H1 (cell line): ENCODE measurements around the gene MPEG1. TPM values are rescaled to one million over a fixed set of nuclear protein-coding genes. Genes with fewer than 3 reads are reported as not detected.

Source experiments
- CTCF ChIA-PET: fragments of 300-600 bp; sonication (Branson Sonifier 250); formaldehyde crosslinking; loops from one replicate; lab custom pipeline; 2021; ENCODE audit not compliant: partially characterized antibody; lab: Charles Lee
- POLR2A ChIA-PET: fragments of 300-600 bp; sonication (Branson Sonifier 250); formaldehyde crosslinking; loops from one replicate; lab custom pipeline; 2021; ENCODE audit warnings: inconsistent platforms; ENCODE audit not compliant: partially characterized antibody; lab: Charles Lee
- DNase-seq, 2 experiments: peaks; one replicate each; pipeline versions ENCODE4 v3.0.0 to v3.0.0-alpha.2; 2010 to 2022; ENCODE audit warnings: low spot score in 2 of 2, low read depth in 1 of 2, mixed read lengths in 1 of 2
- FAIRE-seq: peaks from 2 replicates; lab custom pipeline; 2011; peaks lifted over from hg19 to GRCh38; lab: Jason Lieb, UNC
- H2AFZ ChIP-seq: 2 replicates; pipeline ENCODE4 v1.8.1; 2012; ENCODE audit warnings: low read length, inconsistent platforms
- H2AK5ac ChIP-seq: 2 replicates; pipeline ENCODE4 v1.6.1; 2013; ENCODE audit warnings: low read depth, low read length
- H2BK120ac ChIP-seq: replicated peaks from 2 replicates; pipeline ENCODE3; 2013; ENCODE audit warnings: low read depth, low read length, inconsistent platforms
- H2BK12ac ChIP-seq: 2 replicates; pipeline ENCODE4 v1.6.1; 2013; ENCODE audit warnings: low read depth, low read length
- H2BK15ac ChIP-seq: 2 replicates; pipeline ENCODE4 v1.6.1; 2013; ENCODE audit warnings: low read length
- H2BK20ac ChIP-seq: 2 replicates; pipeline ENCODE4 v1.6.1; 2013; ENCODE audit warnings: low read length
- H2BK5ac ChIP-seq: 2 replicates; pipeline ENCODE4 v1.6.1; 2013; ENCODE audit warnings: low read depth, low read length
- H3K14ac ChIP-seq: 2 replicates; pipeline ENCODE4 v1.6.1; 2013; ENCODE audit warnings: inconsistent platforms; ENCODE audit not compliant: insufficient read length
- H3K18ac ChIP-seq: 2 replicates; pipeline ENCODE4 v1.6.1; 2013; ENCODE audit warnings: low read length; ENCODE audit errors: extremely low read depth
- H3K23ac ChIP-seq: 2 replicates; pipeline ENCODE4 v1.6.1; 2013; ENCODE audit warnings: inconsistent platforms; ENCODE audit not compliant: insufficient read length
- H3K23me2 ChIP-seq: 2 replicates; pipeline ENCODE4 v1.6.1; 2013; ENCODE audit warnings: low read depth, low read length
- H3K27ac ChIP-seq: 2 replicates; pipeline ENCODE4 v1.6.1; 2011; ENCODE audit warnings: low read depth, low read length, inconsistent platforms
- H3K27me3 ChIP-seq, 4 experiments: replicated peaks in 1 of 4; 1 replicate in 1 of 4; 2 replicates in 3 of 4; pipeline versions ENCODE4 v1.6.1 to v1.8.1; 2011 to 2013; ENCODE audit warnings: low read length in 3 of 4, mild to moderate bottlenecking in 3 of 4, inconsistent platforms in 2 of 4, mixed read lengths in 2 of 4, moderate library complexity in 1 of 4; ENCODE audit not compliant: control insufficient read depth in 3 of 4, insufficient read depth in 3 of 4; ENCODE audit errors: extremely low read depth in 1 of 4
- H3K36me3 ChIP-seq, 4 experiments: 2 replicates each; pipeline versions ENCODE4 v1.6.1 to v1.8.1; 2011 to 2013; ENCODE audit warnings: mild to moderate bottlenecking in 4 of 4, low read length in 3 of 4, moderate library complexity in 2 of 4, control low read depth in 1 of 4, inconsistent platforms in 1 of 4; ENCODE audit not compliant: insufficient read depth in 4 of 4, control insufficient read depth in 2 of 4
- H3K4ac ChIP-seq: replicated peaks from 2 replicates; pipeline ENCODE3; 2013; ENCODE audit warnings: low read length, low read depth, mixed read lengths, inconsistent platforms; ENCODE audit not compliant: insufficient read length
- H3K4me1 ChIP-seq, 4 experiments: replicated peaks in 1 of 4; 1 replicate in 1 of 4; 2 replicates in 3 of 4; pipeline versions ENCODE4 v1.6.1 to v1.8.1; 2011 to 2013; ENCODE audit warnings: low read length in 3 of 4, inconsistent platforms in 2 of 4, mixed read lengths in 1 of 4; ENCODE audit not compliant: insufficient read depth in 4 of 4, control insufficient read depth in 3 of 4
- H3K4me2 ChIP-seq, 2 experiments: 2 replicates each; pipeline versions ENCODE4 v1.6.1 to v1.8.1; 2011 to 2013; ENCODE audit warnings: low read depth in 2 of 2, low read length in 2 of 2, control low read depth in 1 of 2, inconsistent platforms in 1 of 2, mild to moderate bottlenecking in 1 of 2; ENCODE audit not compliant: insufficient read depth in 1 of 2
- H3K4me3 ChIP-seq, 4 experiments: fragments of 200-600, 300-600 bp in 1 of 4; sonication (generic), shearing (Covaris generic), sonication (Bioruptor Twin) in 1 of 4; 2 replicates each; pipeline versions ENCODE4 v1.5.1 to v1.8.1; 2011 to 2016; ENCODE audit warnings: low read length in 4 of 4, low read depth in 3 of 4, control low read depth in 2 of 4, inconsistent platforms in 2 of 4, mild to moderate bottlenecking in 2 of 4, mixed read lengths in 1 of 4, moderate library complexity in 1 of 4; ENCODE audit not compliant: insufficient read depth in 2 of 4; ENCODE audit errors: extremely low read depth in 1 of 4
- H3K56ac ChIP-seq: replicated peaks from 2 replicates; pipeline ENCODE3; 2013; ENCODE audit warnings: low read depth, mild to moderate bottlenecking, mixed read lengths, low read length, inconsistent platforms; ENCODE audit not compliant: insufficient read length
- H3K79me1 ChIP-seq: 2 replicates; pipeline ENCODE4 v1.6.1; 2013; ENCODE audit warnings: low read depth, low read length, control low read depth
- H3K79me2 ChIP-seq, 2 experiments: 2 replicates each; pipeline versions ENCODE4 v1.6.1 to v1.8.1; 2012 to 2013; ENCODE audit warnings: low read length in 2 of 2, mild to moderate bottlenecking in 2 of 2, inconsistent platforms in 1 of 2; ENCODE audit not compliant: insufficient read depth in 2 of 2, control insufficient read depth in 1 of 2
- H3K9ac ChIP-seq, 4 experiments: replicated peaks in 1 of 4; 1 replicate in 1 of 4; 2 replicates in 3 of 4; pipeline versions ENCODE4 v1.6.1 to v1.8.1; 2011 to 2013; ENCODE audit warnings: low read depth in 3 of 4, low read length in 3 of 4, control low read depth in 2 of 4, mild to moderate bottlenecking in 2 of 4, moderate library complexity in 2 of 4, inconsistent platforms in 1 of 4; ENCODE audit errors: extremely low read depth in 1 of 4
- H3K9me3 ChIP-seq, 2 experiments: 2 replicates each; pipeline versions ENCODE4 v1.6.1 to v1.8.1; 2012 to 2013; ENCODE audit warnings: mild to moderate bottlenecking in 2 of 2, moderate library complexity in 2 of 2, control low read depth in 1 of 2, inconsistent platforms in 1 of 2, low read depth in 1 of 2, low read length in 1 of 2, mixed read lengths in 1 of 2; ENCODE audit not compliant: insufficient read depth in 2 of 2
- H4K20me1 ChIP-seq, 2 experiments: replicated peaks in 1 of 2; 2 replicates each; pipeline versions ENCODE3 to v1.8.1; 2011 to 2013; ENCODE audit warnings: inconsistent platforms in 2 of 2, low read length in 2 of 2, mild to moderate bottlenecking in 1 of 2; ENCODE audit not compliant: insufficient read depth in 2 of 2, control insufficient read depth in 1 of 2
- H4K5ac ChIP-seq: 2 replicates; pipeline ENCODE4 v1.6.1; 2013; ENCODE audit warnings: low read length, low read depth, mixed read lengths, inconsistent platforms; ENCODE audit not compliant: insufficient read length
- H4K8ac ChIP-seq: 2 replicates; pipeline ENCODE4 v1.8.0; 2013; ENCODE audit warnings: mild to moderate bottlenecking, moderate library complexity, low read length, inconsistent platforms; ENCODE audit not compliant: insufficient read depth; ENCODE audit errors: extremely low read depth
- H4K91ac ChIP-seq: replicated peaks from 2 replicates; pipeline ENCODE3; 2013; ENCODE audit warnings: low read length, mixed read lengths, inconsistent platforms; ENCODE audit not compliant: insufficient read length
- CBX8 ChIP-seq: fragments of 300-800, 300-1000 bp; sonication (generic); IDR thresholded peaks from 2 replicates; pipeline ENCODE4 v1.7.1; 2016; ENCODE audit warnings: low read depth, low read length, borderline replicate concordance
- CEBPB ChIP-seq: IDR thresholded peaks from 2 replicates; pipeline ENCODE4 v1.6.1; 2012; ENCODE audit warnings: low read depth, low read length
- WGBS, 2 experiments: shearing (Covaris generic) in 1 of 2; methylation state at CpG; one replicate each; pipeline versions ENCODE4 v1.1.6 to v1.1.7; 2013 to 2015; ENCODE audit warnings: low lambda C conversion rate in 2 of 2, mixed read lengths in 2 of 2, inconsistent platforms in 1 of 2, low coverage in 1 of 2, missing lambda C conversion rate in 1 of 2; ENCODE audit not compliant: insufficient replicate concordance in 2 of 2, insufficient coverage in 1 of 2, insufficient read length in 1 of 2; ENCODE audit errors: extremely low coverage in 1 of 2, missing lambda C conversion rate in 1 of 2; 5-methylcytosine and 5-hydroxymethylcytosine counted together
- polyA plus RNA-seq, 7 experiments: library from polyadenylated mRNA; depleted of rRNA in 3 of 7; stranded (reverse) in 5 of 7; unstranded in 2 of 7; fragments of >200 nt in 5 of 7; fragments of 200-250 nt in 2 of 7; gene quantifications; 1 replicate in 5 of 7; 2 replicates in 1 of 7; 4 replicates in 1 of 7; pipeline versions ENCODE4 v1.2.1 to v1.2.3, GENCODE V29; 2011 to 2013; ENCODE audit warnings: missing spikeins in 2 of 7, mixed read lengths in 2 of 7
- total RNA-seq: library from RNA; stranded (reverse); fragmentation: NEBNext Ultra II Directional; extraction: Animal tissue kit (Norgen Biotek cat#: 25700); gene quantifications from 2 replicates; pipeline ENCODE4 v1.2.1, GENCODE V29; 2021

MPEG1 gene
- total and polyA plus RNA-seq, 2 of the 8 experiments (the other 6 are each of a cell fraction or from before 2014, with no cell fraction given): not detected

DNA sequence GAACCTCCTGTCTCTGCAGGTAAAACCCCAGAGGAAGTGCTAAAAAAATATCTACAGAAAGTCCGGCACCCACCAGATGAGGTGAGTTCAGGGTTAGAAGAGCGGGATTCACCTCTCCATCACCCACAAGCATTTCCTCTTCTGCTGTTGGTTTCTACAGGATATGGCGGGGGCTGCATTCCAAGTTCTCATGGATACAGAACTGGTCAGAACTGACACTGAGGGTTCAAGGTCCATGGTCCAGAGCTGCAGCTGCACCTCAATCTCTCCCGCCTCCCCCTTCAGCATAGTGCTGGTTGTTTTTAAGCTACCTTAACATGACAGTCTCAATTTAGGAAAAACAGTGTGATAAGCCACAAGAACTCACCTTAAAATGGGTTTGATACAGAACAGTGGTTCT is 21.6 kb downstream of the MPEG1 start:
- H3K4me2 ChIP-seq: no peak overlapping the region
- H2BK120ac ChIP-seq: no peak overlapping the region
- peaks cover 0 to 2% of the 10 kb centered on the region in 2 experiments; a peak in 1 of 4 replicates for H3K9me3 ChIP-seq
- 0 out of 4 replicates have a peak, but pooled peaks cover 0 to 8% of the 10 kb centered on the region in 2 experiments for H3K79me2 ChIP-seq
- H2BK5ac ChIP-seq: no peak overlapping the region
- H3K4me3 ChIP-seq: no peak overlapping the region
- H3K23me2 ChIP-seq: no peaks in the 10 kb centered on the region
- H2AFZ ChIP-seq: no peak overlapping the region
- ChIA-PET CTCF (interaction anchor here (1.8 to 5.1 kb wide), 4 partner anchors 8 to 33 kb away, joined by 9 to 19 read pairs (median 12); partner anchors contain the start of gene DTX4), POLR2A (no interaction called here)
- peaks cover 4 to 53% (median 40%) of the 10 kb centered on the region in 4 experiments; a peak in 7 of 8 replicates for H3K36me3 ChIP-seq
- H3K14ac ChIP-seq: no peak overlapping the region
- no peak overlapping the region for H4K91ac ChIP-seq
- no peak overlapping the region for H2BK15ac ChIP-seq
- FAIRE-seq (no peak), DNase-seq (no peak)
- no peak overlapping the region for H3K18ac ChIP-seq
- 84% methylated on average over 4 of the region's 4 CpGs; no CpG with 5 or more reads in 1 of the 2 experiments for WGBS, 2 experiments
- H3K27ac ChIP-seq: no peak overlapping the region
- H3K56ac ChIP-seq: no peak overlapping the region
- no peak overlapping the region for H2AK5ac ChIP-seq
- no peaks in the 10 kb centered on the region for H3K79me1 ChIP-seq
- no peak overlapping the region for H2BK20ac ChIP-seq
- peaks cover 2% of the 10 kb centered on the region in 2 experiments for H4K20me1 ChIP-seq
- H3K23ac ChIP-seq: no peak overlapping the region
- H3K4me1 ChIP-seq: no peaks in the 10 kb centered on the region
- H4K8ac ChIP-seq: no peak overlapping the region
- H2BK12ac ChIP-seq: no peak overlapping the region
- no peak overlapping the region for H4K5ac ChIP-seq
- H3K9ac ChIP-seq: no peak overlapping the region
- no peaks in the 10 kb centered on the region for H3K27me3 ChIP-seq
- no peak overlapping the region for H3K4ac ChIP-seq
- no peak for TF ChIP-seq CEBPB
- TF ChIP-seq CBX8: no peak
